Retinal pigment epithelial cell (primary cell): ENCODE data around the gene PSD2.

Source experiments
- DNase-seq: peaks from one replicate; pipeline ENCODE4 v3.0.0-alpha.2; 2010; ENCODE audit warnings: low read depth
- H3K4me3 ChIP-seq: 2 replicates; pipeline ENCODE4 v1.5.1; 2011; ENCODE audit warnings: mild to moderate bottlenecking, low read length, control low read depth, moderate library complexity
- TF ChIP-seq, protein P1 (sequence below): conservative IDR thresholded peaks from 2 replicates; pipeline ENCODE4 v1.5.1; 2011; ENCODE audit warnings: low read depth, low read length, control low read depth, inconsistent platforms

PSD2 gene

DNA sequence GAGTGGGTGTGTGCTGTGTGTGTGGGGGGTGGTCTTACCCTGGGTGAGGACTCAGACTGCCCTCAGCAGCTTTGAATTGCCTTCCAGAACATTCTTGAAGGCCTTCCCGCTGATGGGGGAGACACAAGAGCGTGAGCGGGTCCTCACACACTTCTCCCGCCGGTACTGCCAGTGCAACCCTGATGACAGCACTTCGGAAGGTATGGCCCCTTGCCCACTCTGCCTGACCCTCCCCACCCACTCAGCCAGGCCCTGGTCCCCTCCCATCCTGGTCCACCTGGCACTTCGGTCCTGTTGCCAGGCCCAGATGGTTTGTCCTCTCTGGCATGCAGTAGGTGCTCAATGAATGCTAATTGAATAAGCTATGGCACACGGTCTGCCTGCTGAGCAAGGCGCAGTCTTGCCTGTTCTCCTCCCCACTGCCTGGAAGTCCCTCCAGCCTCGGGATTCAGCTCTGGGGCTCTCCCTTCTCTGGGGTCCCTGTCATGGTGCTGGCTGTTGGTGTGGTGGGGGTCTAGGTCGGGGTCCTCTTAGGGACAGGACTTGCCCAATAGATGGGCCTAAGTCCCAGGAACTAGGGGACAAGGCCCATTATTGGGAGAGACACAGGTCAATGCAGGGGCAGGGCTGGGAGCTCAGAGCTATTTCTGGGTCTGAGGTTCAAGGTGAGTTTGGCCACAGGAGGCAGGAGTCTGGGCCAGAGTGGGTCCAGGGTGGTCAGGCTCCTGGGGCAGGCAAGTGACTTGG, 26.4 kb downstream of the PSD2 start:
- H3K4me3 ChIP-seq = no peak overlapping the region
- DNase-seq = no peak
- TF ChIP-seq, protein P1, sequence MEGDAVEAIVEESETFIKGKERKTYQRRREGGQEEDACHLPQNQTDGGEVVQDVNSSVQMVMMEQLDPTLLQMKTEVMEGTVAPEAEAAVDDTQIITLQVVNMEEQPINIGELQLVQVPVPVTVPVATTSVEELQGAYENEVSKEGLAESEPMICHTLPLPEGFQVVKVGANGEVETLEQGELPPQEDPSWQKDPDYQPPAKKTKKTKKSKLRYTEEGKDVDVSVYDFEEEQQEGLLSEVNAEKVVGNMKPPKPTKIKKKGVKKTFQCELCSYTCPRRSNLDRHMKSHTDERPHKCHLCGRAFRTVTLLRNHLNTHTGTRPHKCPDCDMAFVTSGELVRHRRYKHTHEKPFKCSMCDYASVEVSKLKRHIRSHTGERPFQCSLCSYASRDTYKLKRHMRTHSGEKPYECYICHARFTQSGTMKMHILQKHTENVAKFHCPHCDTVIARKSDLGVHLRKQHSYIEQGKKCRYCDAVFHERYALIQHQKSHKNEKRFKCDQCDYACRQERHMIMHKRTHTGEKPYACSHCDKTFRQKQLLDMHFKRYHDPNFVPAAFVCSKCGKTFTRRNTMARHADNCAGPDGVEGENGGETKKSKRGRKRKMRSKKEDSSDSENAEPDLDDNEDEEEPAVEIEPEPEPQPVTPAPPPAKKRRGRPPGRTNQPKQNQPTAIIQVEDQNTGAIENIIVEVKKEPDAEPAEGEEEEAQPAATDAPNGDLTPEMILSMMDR = no peak

DNA sequence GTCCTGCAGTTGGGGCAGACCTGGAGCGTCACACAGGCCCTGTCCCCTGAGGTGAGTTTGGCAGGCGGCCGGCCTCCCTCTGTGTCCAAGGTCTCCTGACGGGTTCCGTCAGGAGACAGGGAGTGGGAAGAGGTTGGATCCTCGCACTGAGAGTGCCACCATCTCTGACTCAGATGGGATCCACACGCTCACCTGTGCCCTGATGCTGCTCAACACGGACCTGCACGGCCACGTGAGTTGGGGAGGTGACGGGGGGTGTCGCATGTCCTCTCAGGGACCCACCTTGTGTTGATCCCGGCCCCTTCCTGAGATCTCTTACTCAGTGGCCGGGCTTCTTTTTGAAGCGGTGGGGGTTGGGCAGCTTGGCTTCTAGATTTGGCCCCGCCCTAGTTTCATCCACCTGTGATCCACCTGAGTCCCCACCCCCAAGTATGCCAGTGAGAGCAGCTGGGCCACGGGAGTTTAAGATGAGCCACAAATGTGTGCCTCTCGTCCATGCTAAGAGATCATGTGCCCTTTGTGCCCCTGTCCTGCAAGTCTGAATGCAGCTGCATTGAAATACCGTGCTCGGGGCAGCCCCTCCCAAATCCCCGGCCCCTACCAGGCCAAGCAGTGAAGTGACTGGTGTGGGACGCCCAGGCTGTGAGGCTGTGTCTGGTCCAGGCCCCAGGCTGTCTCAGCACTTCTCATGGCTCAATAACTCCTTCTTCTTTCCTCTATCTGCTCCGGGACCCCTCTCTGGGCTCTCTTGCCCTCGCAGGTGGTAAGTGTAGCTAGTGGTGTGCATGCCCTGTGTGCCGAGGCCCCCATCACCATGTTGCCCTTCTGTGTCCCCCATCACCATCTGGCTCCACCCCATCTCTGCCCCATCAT, 27.2 kb downstream of the PSD2 start:
- no peak for DNase-seq
- no peak overlapping the region for H3K4me3 ChIP-seq

DNA sequence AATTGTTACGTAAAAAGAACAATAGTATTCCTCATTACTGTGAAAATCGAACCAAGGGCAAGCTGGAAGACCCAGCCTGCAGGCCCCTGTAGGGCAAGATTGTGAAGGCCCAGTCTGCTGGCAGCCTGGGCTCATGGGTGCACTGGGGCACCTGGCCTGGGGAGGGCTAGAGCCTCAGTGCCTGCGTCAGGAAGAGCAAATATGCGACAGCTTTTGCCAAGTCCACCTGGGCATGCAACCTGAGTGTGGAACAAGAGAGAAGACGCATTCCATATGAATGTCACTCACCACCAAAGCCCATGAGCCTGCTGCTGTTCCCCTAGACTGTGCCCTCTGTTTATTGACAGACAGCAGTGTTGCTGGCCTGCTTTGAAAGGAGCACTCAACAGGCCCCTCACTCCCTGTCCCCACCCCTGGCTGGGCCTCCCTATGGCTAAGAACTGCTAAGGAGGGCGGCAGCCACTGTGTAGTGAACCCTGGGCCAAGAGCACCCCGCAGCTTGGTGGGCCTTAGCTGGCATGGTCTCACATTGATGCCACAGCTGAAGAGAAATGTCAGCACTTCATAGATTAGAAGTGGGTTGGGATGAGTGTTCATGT, 28.2 kb downstream of the PSD2 start:
- no peak overlapping the region for H3K4me3 ChIP-seq
- TF ChIP-seq, protein P1 = no peak
- no peak for DNase-seq

More for the DNA sequence above, 27.2 kb downstream of the PSD2 start:
- TF ChIP-seq, protein P1 = no peak

DNA sequence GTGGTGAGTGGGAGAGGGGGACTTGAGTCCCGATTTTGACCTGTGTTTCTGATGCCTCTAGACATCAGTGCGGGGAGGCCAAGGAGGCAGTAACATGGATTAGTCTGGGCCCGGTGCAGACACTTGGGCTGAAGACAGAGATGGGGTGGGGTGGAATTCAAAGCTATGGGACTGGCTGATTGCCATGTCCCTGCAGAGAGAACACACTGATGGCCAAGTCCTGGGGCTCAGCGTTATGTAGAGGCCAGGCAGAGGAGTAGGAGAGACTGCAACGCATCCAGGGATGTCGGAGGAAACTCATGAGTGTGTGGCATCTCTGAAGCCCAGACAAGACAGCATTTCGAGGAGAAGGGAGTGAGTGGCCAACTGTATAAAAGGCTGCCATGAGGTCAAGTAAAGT, 30.1 kb downstream of the PSD2 start:
- no peak overlapping the region for H3K4me3 ChIP-seq
- TF ChIP-seq, protein P1 = no peak
- DNase-seq = no peak

DNA sequence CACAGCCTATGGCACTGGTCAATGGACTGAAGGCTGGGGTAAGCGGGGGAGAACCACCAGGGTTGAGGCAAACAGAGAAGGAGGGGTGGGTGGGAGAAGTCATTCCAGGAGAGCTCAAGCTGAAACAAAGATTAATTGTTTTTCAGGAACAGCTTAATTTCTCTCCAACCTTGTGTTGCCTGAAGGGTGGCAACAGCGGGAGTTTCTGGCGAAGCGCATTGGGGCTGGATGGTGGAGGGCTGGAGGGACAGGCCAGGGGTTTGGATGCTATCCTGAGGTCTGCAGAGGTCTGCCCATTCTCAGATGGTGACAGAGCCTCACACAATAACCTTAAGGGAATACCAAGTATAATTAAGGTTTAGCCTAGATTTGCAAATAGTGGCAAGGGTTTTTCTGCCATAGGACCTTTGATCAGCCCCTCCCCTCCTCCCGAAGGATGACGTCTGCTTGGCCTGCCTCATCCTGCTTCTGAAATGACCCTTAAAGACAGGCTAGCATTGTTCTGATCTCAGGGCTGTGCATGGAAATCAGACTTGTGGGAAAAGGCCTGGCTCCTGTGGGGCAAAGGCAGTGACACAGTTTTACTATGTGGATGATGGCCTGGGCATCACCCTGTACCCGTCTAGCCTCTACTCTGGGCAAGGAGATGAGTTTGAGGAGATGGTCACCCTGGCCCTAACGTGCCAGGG, 32.7 kb downstream of the PSD2 start:
- TF ChIP-seq, protein P1 = no peak
- H3K4me3 ChIP-seq = no peak overlapping the region

DNA sequence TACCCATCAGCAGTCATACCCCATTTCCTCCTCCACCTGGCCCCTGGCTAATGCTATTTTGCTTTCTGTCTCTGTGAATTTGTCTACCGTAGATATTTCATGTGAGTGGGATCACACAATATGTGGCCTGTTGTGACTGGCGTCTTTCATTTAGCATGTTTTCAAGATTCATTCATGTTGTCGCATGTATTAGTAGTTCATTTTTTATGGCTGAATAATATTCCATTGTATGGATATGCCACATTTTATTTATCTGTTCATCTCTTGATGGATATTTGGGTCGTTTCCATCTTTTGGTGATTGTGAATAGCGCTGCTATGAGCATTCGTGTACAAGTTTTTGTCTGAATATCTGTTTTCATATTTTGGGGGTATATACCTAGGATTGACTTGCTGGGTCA, 33.9 kb downstream of the PSD2 start:
- no peak for DNase-seq
- H3K4me3 ChIP-seq = no peak overlapping the region
- TF ChIP-seq, protein P1 = no peak

More for the DNA sequence above, 32.7 kb downstream of the PSD2 start:
- no peak for DNase-seq
